Measurements from ENCODE around the gene SEMA4A. TPM values are rescaled to one million over a fixed set of nuclear protein-coding genes. Genes with fewer than 3 reads are reported as not detected.
A peak's percentile ranks its signal among the peaks of the same experiment; 100 is the strongest.

The SEMA4A gene
- total and polyA plus RNA-seq, 4 donors: 1.1 to 3.5 (median 1.7) TPM

- Histone ChIP-seq H3K27ac (ENCODE audit: low read depth in 1 of 2, low read length in 2 of 2) (no peak overlapping the region), H3K27me3 (ENCODE audit: control insufficient read depth in 4 of 4, insufficient read depth in 4 of 4, low read length in 3 of 4) (no peaks in the 10 kb centered on the region), H3K36me3 (ENCODE audit: control insufficient read depth in 4 of 4, insufficient read depth in 3 of 4, low read depth in 1 of 4, low read length in 3 of 4) (no peaks in the 10 kb centered on the region), H3K4me1 (ENCODE audit: control insufficient read depth in 4 of 4, insufficient read depth in 4 of 4, low read length in 3 of 4) (peaks cover 10 to 21% (median 15%) of the 10 kb centered on the region in 4 donors), H3K9ac (ENCODE audit: low read depth in 1 of 2, low read length in 2 of 2) (no peak overlapping the region), H3K9me3 (ENCODE audit: control insufficient read depth in 4 of 4, low read length in 3 of 4) (no peaks in the 10 kb centered on the region), H3K4me3 (ENCODE audit: low read depth in 1 of 3, low read length in 3 of 3) (no peak overlapping the region)
- WGBS: 67% methylated on average over 10 of the region's 10 CpGs
- TF ChIP-seq FOXA1 (IDR thresholded peaks at IDR 0.05): no peak
- no peak for TF ChIP-seq GABPA (IDR thresholded peaks at IDR 0.05 in 1 of 2, conservative IDR thresholded peaks at IDR 0.05 in 1 of 2)
- no peak for TF ChIP-seq HNF4A (conservative IDR thresholded peaks at IDR 0.05)
- no peak for TF ChIP-seq JUND (IDR thresholded peaks at IDR 0.05)
- TF ChIP-seq HNF4G (IDR thresholded peaks at IDR 0.05): no peak
- no peak for TF ChIP-seq ZBTB33 (IDR thresholded peaks at IDR 0.05)
- no peak for DNase-seq (ENCODE audit: low spot score)
These were observed 2.9 kb upstream of the SEMA4A start for GRCh38 chr1:156150333-156151011.

GRCh38 chr1:156151093-156151688 lies 2.2 kb upstream of the SEMA4A start:
- Histone ChIP-seq H3K9ac (ENCODE audit: low read depth in 1 of 2, low read length in 2 of 2) (no peak overlapping the region), H3K9me3 (ENCODE audit: control insufficient read depth in 4 of 4, low read length in 3 of 4) (no peaks in the 10 kb centered on the region), H3K4me1 (ENCODE audit: control insufficient read depth in 4 of 4, insufficient read depth in 4 of 4, low read length in 3 of 4) (peaks cover 10 to 15% (median 11%) of the 10 kb centered on the region in 4 donors), H3K27me3 (ENCODE audit: control insufficient read depth in 4 of 4, insufficient read depth in 4 of 4, low read length in 3 of 4) (no peaks in the 10 kb centered on the region), H3K36me3 (ENCODE audit: control insufficient read depth in 4 of 4, insufficient read depth in 3 of 4, low read depth in 1 of 4, low read length in 3 of 4) (no peaks in the 10 kb centered on the region), H3K4me3 (ENCODE audit: low read depth in 1 of 3, low read length in 3 of 3) (no peak overlapping the region), H3K27ac (ENCODE audit: low read depth in 1 of 2, low read length in 2 of 2) (peak overlapping the region in 1 of 2 donors; percentile 16)
- DNase-seq (ENCODE audit: low spot score): no peak
- no peak for TF ChIP-seq YY1 (IDR thresholded peaks at IDR 0.05)
- WGBS: 73% methylated on average over 6 of the region's 6 CpGs

GRCh38 chr1:156152628-156153027 lies 757 bp upstream of the SEMA4A start:
- Histone ChIP-seq H3K27me3 (ENCODE audit: control insufficient read depth in 4 of 4, insufficient read depth in 4 of 4, low read length in 3 of 4) (no peaks in the 10 kb centered on the region), H3K4me1 (ENCODE audit: control insufficient read depth in 4 of 4, insufficient read depth in 4 of 4, low read length in 3 of 4) (peaks cover 0 to 3% (median under 1%) of the 10 kb centered on the region in 4 donors), H3K9ac (ENCODE audit: low read depth in 1 of 2, low read length in 2 of 2) (no peak overlapping the region), H3K36me3 (ENCODE audit: control insufficient read depth in 4 of 4, insufficient read depth in 3 of 4, low read depth in 1 of 4, low read length in 3 of 4) (no peaks in the 10 kb centered on the region), H3K27ac (ENCODE audit: low read depth in 1 of 2, low read length in 2 of 2) (no peak overlapping the region), H3K9me3 (ENCODE audit: control insufficient read depth in 4 of 4, low read length in 3 of 4) (no peaks in the 10 kb centered on the region), H3K4me3 (ENCODE audit: low read depth in 1 of 3, low read length in 3 of 3) (no peak overlapping the region)
- WGBS: 64% methylated on average over 5 of the region's 5 CpGs
- DNase-seq (ENCODE audit: low spot score): no peak
- TF ChIP-seq SP1 (IDR thresholded peaks at IDR 0.05): no peak
- no peak for TF ChIP-seq HNF4A (conservative IDR thresholded peaks at IDR 0.05)
- TF ChIP-seq, protein P1, sequence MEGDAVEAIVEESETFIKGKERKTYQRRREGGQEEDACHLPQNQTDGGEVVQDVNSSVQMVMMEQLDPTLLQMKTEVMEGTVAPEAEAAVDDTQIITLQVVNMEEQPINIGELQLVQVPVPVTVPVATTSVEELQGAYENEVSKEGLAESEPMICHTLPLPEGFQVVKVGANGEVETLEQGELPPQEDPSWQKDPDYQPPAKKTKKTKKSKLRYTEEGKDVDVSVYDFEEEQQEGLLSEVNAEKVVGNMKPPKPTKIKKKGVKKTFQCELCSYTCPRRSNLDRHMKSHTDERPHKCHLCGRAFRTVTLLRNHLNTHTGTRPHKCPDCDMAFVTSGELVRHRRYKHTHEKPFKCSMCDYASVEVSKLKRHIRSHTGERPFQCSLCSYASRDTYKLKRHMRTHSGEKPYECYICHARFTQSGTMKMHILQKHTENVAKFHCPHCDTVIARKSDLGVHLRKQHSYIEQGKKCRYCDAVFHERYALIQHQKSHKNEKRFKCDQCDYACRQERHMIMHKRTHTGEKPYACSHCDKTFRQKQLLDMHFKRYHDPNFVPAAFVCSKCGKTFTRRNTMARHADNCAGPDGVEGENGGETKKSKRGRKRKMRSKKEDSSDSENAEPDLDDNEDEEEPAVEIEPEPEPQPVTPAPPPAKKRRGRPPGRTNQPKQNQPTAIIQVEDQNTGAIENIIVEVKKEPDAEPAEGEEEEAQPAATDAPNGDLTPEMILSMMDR (IDR thresholded peaks at IDR 0.05; ENCODE audit: low read depth, low read length, missing input control): no peak
- no peak for TF ChIP-seq JUND (IDR thresholded peaks at IDR 0.05)
- no peak for TF ChIP-seq REST (IDR thresholded peaks at IDR 0.05)
- no peak for TF ChIP-seq HNF4G (IDR thresholded peaks at IDR 0.05)
- TF ChIP-seq YY1 (IDR thresholded peaks at IDR 0.05): no peak
- TF ChIP-seq, protein P2, sequence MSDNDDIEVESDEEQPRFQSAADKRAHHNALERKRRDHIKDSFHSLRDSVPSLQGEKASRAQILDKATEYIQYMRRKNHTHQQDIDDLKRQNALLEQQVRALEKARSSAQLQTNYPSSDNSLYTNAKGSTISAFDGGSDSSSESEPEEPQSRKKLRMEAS (IDR thresholded peaks at IDR 0.05): no peak
- no peak for TF ChIP-seq ZBTB33 (IDR thresholded peaks at IDR 0.05)
- no peak for TF ChIP-seq FOXA2 (IDR thresholded peaks at IDR 0.05)
- no peak for TF ChIP-seq EGR1 (IDR thresholded peaks at IDR 0.05; ENCODE audit: low read depth in 2 of 2)
- no peak for TF ChIP-seq GABPA (IDR thresholded peaks at IDR 0.05 in 1 of 2, conservative IDR thresholded peaks at IDR 0.05 in 1 of 2)
- TF ChIP-seq NR2F2 (IDR thresholded peaks at IDR 0.05): no peak
- no peak for TF ChIP-seq FOXA1 (IDR thresholded peaks at IDR 0.05)
- TF ChIP-seq RXRA (IDR thresholded peaks at IDR 0.05): no peak
